GM18520 (cell line): Measurements from ENCODE around the gene AP2B1.

Source experiments
- ATAC-seq: cut with Tn5 transposase; IDR thresholded peaks from one replicate; pipeline ENCODE4 v1.9.1; 2021; ENCODE audit not compliant: unreplicated experiment

Gene AP2B1

GRCh38 chr17:35627417-35627816 is 40.3 kb downstream of the AP2B1 start:
- no peak for ATAC-seq

GRCh38 chr17:35630530-35631148 is 43.5 kb downstream of the AP2B1 start:
- ATAC-seq = no peak

GRCh38 chr17:35641032-35641431 is 53.9 kb downstream of the AP2B1 start:
- no peak for ATAC-seq

- ATAC-seq = no peak
Measured at GRCh38 chr17:35645923-35646322, 58.8 kb downstream of the AP2B1 start.

- no peak for ATAC-seq
Measured at GRCh38 chr17:35651467-35651866, 64.3 kb downstream of the AP2B1 start.

GRCh38 chr17:35653619-35654361 is 66.7 kb downstream of the AP2B1 start:
- no peak for ATAC-seq

GRCh38 chr17:35655303-35655702 is 68.2 kb downstream of the AP2B1 start:
- ATAC-seq = no peak

GRCh38 chr17:35660902-35661301 is 73.8 kb downstream of the AP2B1 start:
- ATAC-seq = no peak

- no peak for ATAC-seq
Measured at GRCh38 chr17:35664685-35665084, 77.6 kb downstream of the AP2B1 start.

GRCh38 chr17:35665662-35666061 is 78.5 kb downstream of the AP2B1 start:
- ATAC-seq = no peak

GRCh38 chr17:35666070-35666469 is 78.9 kb downstream of the AP2B1 start:
- ATAC-seq = no peak

- ATAC-seq = no peak
Measured at GRCh38 chr17:35666967-35667532, 79.9 kb downstream of the AP2B1 start.

GRCh38 chr17:35668802-35669201 is 81.7 kb downstream of the AP2B1 start:
- no peak for ATAC-seq

GRCh38 chr17:35674552-35674951 is 87.4 kb downstream of the AP2B1 start:
- ATAC-seq = no peak

GRCh38 chr17:35676441-35676840 is 89.3 kb downstream of the AP2B1 start:
- no peak for ATAC-seq

GRCh38 chr17:35679007-35679682 is 92.0 kb downstream of the AP2B1 start:
- ATAC-seq = no peak

- no peak for ATAC-seq
Measured at GRCh38 chr17:35683591-35683990, 96.5 kb downstream of the AP2B1 start.

- ATAC-seq = no peak
Measured at GRCh38 chr17:35684055-35684802, 97.1 kb downstream of the AP2B1 start.

- no peak for ATAC-seq
Measured at GRCh38 chr17:35692512-35693210, 105.5 kb downstream of the AP2B1 start.

GRCh38 chr17:35693662-35694061 is 106.5 kb downstream of the AP2B1 start:
- ATAC-seq = no peak

- ATAC-seq = no peak
Measured at GRCh38 chr17:35694906-35695305, 107.8 kb downstream of the AP2B1 start.
